IMR-90 (cell line): Measurements from ENCODE around the gene MX1. TPM values are rescaled to one million over a fixed set of nuclear protein-coding genes. Genes with fewer than 3 reads are reported as not detected.

Source experiments
- ATAC-seq: fragments of 200-7000 bp; cut with Tn5 transposase; 2 replicates; pipeline ENCODE4 v1.9.1; 2020; ENCODE audit warnings: low read depth, mild to moderate bottlenecking, moderate library complexity
- BruUV-seq: library from RNA; stranded (reverse); fragments of 400-500 nt; replicated peaks from 2 replicates; lab custom pipeline; 2021; lab: Mats Ljungman, UMichigan
- CTCF ChIA-PET: fragments of 300-600 bp; formaldehyde crosslinking; extraction: SDS; loops from one replicate; lab custom pipeline; 2021; ENCODE audit warnings: antibody characterized with exemption; lab: Yijun Ruan, JAX
- POLR2A ChIA-PET: fragments of 300-600 bp; sonication (Branson Sonifier 250); formaldehyde crosslinking; loops from one replicate; lab custom pipeline; 2022; ENCODE audit warnings: antibody characterized with exemption; ENCODE audit not compliant: unreplicated experiment; lab: Charles Lee
- DNase-seq: peaks from one replicate; pipeline ENCODE4 v3.0.0; 2013
- H2AFZ ChIP-seq: replicated peaks from 2 replicates; pipeline ENCODE3; 2013; ENCODE audit warnings: low read length, mild to moderate bottlenecking; ENCODE audit not compliant: poor library complexity
- H2AK5ac ChIP-seq: 2 replicates; pipeline ENCODE4 v1.6.1; 2013; ENCODE audit warnings: low read depth, low read length, inconsistent platforms
- H2AK9ac ChIP-seq: replicated peaks from 2 replicates; pipeline ENCODE3; 2013; ENCODE audit warnings: mild to moderate bottlenecking, low read depth, low read length, moderate library complexity; ENCODE audit not compliant: poor library complexity
- H2BK120ac ChIP-seq: 2 replicates; pipeline ENCODE4 v1.6.1; 2013; ENCODE audit warnings: low read depth, low read length, inconsistent platforms
- H2BK15ac ChIP-seq: 3 replicates; pipeline ENCODE4 v1.6.1; 2013; ENCODE audit warnings: low read depth, low read length, inconsistent platforms
- H2BK20ac ChIP-seq: 2 replicates; pipeline ENCODE4 v1.6.1; 2013; ENCODE audit warnings: low read depth, mild to moderate bottlenecking, inconsistent platforms, low read length, moderate library complexity
- H2BK5ac ChIP-seq: 2 replicates; pipeline ENCODE4 v1.6.1; 2013; ENCODE audit warnings: mild to moderate bottlenecking, low read depth, low read length, inconsistent platforms; ENCODE audit not compliant: poor library complexity, severe bottlenecking
- H3K14ac ChIP-seq: replicated peaks from 2 replicates; pipeline ENCODE4 v1.6.1; 2013; ENCODE audit warnings: low read depth, low read length, inconsistent platforms
- H3K18ac ChIP-seq: 2 replicates; pipeline ENCODE4 v1.6.1; 2013; ENCODE audit warnings: low read depth, low read length, control low read depth
- H3K23ac ChIP-seq: 2 replicates; pipeline ENCODE4 v1.6.1; 2013; ENCODE audit warnings: low read depth, low read length, inconsistent platforms
- H3K27ac ChIP-seq: 2 replicates; pipeline ENCODE4 v1.5.1; 2013; ENCODE audit warnings: mild to moderate bottlenecking, control low read depth, low read length; ENCODE audit not compliant: insufficient read depth
- H3K27me3 ChIP-seq: 2 replicates; pipeline ENCODE4 v1.6.1; 2013; ENCODE audit warnings: low read length; ENCODE audit not compliant: control insufficient read depth, insufficient read depth
- H3K36me3 ChIP-seq: 2 replicates; pipeline ENCODE4 v1.6.1; 2013; ENCODE audit warnings: low read length, mixed read lengths; ENCODE audit not compliant: control insufficient read depth, insufficient read depth
- H3K4ac ChIP-seq: 2 replicates; pipeline ENCODE4 v1.6.1; 2013; ENCODE audit warnings: low read depth, low read length, inconsistent platforms
- H3K4me1 ChIP-seq: 2 replicates; pipeline ENCODE4 v1.6.1; 2013; ENCODE audit warnings: low read length, mixed read lengths; ENCODE audit not compliant: control insufficient read depth, insufficient read depth
- H3K4me2 ChIP-seq: 2 replicates; pipeline ENCODE4 v1.6.1; 2013; ENCODE audit warnings: low read depth, mild to moderate bottlenecking, control low read depth, low read length, moderate library complexity
- H3K4me3 ChIP-seq: 2 replicates; pipeline ENCODE4 v1.5.1; 2013; ENCODE audit warnings: low read depth, mild to moderate bottlenecking, control low read depth, low read length, moderate library complexity; ENCODE audit not compliant: insufficient read depth
- H3K56ac ChIP-seq: 2 replicates; pipeline ENCODE4 v1.6.1; 2013; ENCODE audit warnings: low read length, inconsistent platforms; ENCODE audit not compliant: insufficient read depth; ENCODE audit errors: extremely low read depth
- H3K79me1 ChIP-seq, 2 experiments: 2 replicates each; pipeline ENCODE4 v1.6.1; 2013; ENCODE audit warnings: low read length in 2 of 2, inconsistent platforms in 1 of 2, low read depth in 1 of 2
- H3K9ac ChIP-seq: 2 replicates; pipeline ENCODE4 v1.6.1; 2013; ENCODE audit warnings: low read depth, low read length, control low read depth
- H3K9me1 ChIP-seq: 2 replicates; pipeline ENCODE4 v1.6.1; 2013; ENCODE audit warnings: low read length, inconsistent platforms; ENCODE audit not compliant: insufficient read depth
- H3K9me3 ChIP-seq: 2 replicates; pipeline ENCODE4 v1.6.1; 2013; ENCODE audit warnings: low read length; ENCODE audit not compliant: control insufficient read depth, insufficient read depth
- H4K20me1 ChIP-seq: 2 replicates; pipeline ENCODE4 v1.6.1; 2013; ENCODE audit warnings: low read length, inconsistent platforms; ENCODE audit not compliant: insufficient read depth
- H4K5ac ChIP-seq: 2 replicates; pipeline ENCODE4 v1.6.1; 2013; ENCODE audit warnings: mild to moderate bottlenecking, low read depth, low read length, control low read depth
- H4K8ac ChIP-seq, 2 experiments: 2 replicates each; pipeline ENCODE4 v1.6.1; 2013; ENCODE audit warnings: low read depth in 2 of 2, low read length in 2 of 2, control low read depth in 1 of 2, inconsistent platforms in 1 of 2
- H4K91ac ChIP-seq: 2 replicates; pipeline ENCODE4 v1.6.1; 2013; ENCODE audit warnings: low read depth, low read length, inconsistent platforms; ENCODE audit not compliant: insufficient read depth
- BHLHE40 ChIP-seq: fragments of 150-350 bp; IDR thresholded peaks from 2 replicates; pipeline ENCODE4 v1.6.1; 2016; ENCODE audit warnings: mild to moderate bottlenecking, low read depth, low read length
- CEBPB ChIP-seq: IDR thresholded peaks from 2 replicates; pipeline ENCODE4 v1.6.1; 2012; ENCODE audit warnings: low read depth, low read length, improper control_type of control experiment
- CHD1 ChIP-seq: IDR thresholded peaks from 2 replicates; pipeline ENCODE4 v1.6.1; 2012; ENCODE audit warnings: low read depth, low read length, improper control_type of control experiment
- CTCF ChIP-seq: conservative IDR thresholded peaks from 2 replicates; pipeline ENCODE4 v1.5.1; 2012; ENCODE audit warnings: mild to moderate bottlenecking, low read depth, low read length, improper control_type of control experiment
- ELK1 ChIP-seq: fragments of 150-350 bp; IDR thresholded peaks from 2 replicates; pipeline ENCODE4 v1.6.1; 2016; ENCODE audit warnings: low read depth, mild to moderate bottlenecking, low read length, moderate library complexity, borderline replicate concordance
- FOS ChIP-seq: fragments of 150-350 bp; IDR thresholded peaks from 2 replicates; pipeline ENCODE4 v1.6.1; 2016; ENCODE audit warnings: low read depth, low read length
- MAFK ChIP-seq: IDR thresholded peaks from 2 replicates; pipeline ENCODE4 v1.6.1; 2012; ENCODE audit warnings: low read depth, low read length, improper control_type of control experiment
- MAZ ChIP-seq: IDR thresholded peaks from 2 replicates; pipeline ENCODE4 v1.6.1; 2012; ENCODE audit warnings: low read depth, mild to moderate bottlenecking, low read length, improper control_type of control experiment, moderate library complexity, borderline replicate concordance
- MXI1 ChIP-seq: IDR thresholded peaks from 2 replicates; pipeline ENCODE4 v1.6.1; 2012; ENCODE audit warnings: low read depth, mild to moderate bottlenecking, low read length, moderate library complexity, borderline replicate concordance
- NFE2L2 ChIP-seq: fragments of 150-350 bp; IDR thresholded peaks from 2 replicates; pipeline ENCODE4 v1.6.1; 2016; ENCODE audit warnings: low read depth, mild to moderate bottlenecking, low read length
- POLR2A ChIP-seq: IDR thresholded peaks from 2 replicates; pipeline ENCODE4 v1.6.1; 2012; ENCODE audit warnings: mild to moderate bottlenecking, low read depth, low read length
- RAD21 ChIP-seq: IDR thresholded peaks from 2 replicates; pipeline ENCODE4 v1.6.1; 2012; ENCODE audit warnings: low read length, improper control_type of control experiment
- RCOR1 ChIP-seq: IDR thresholded peaks from 2 replicates; pipeline ENCODE4 v1.6.1; 2012; ENCODE audit warnings: mild to moderate bottlenecking, low read length, improper control_type of control experiment; ENCODE audit not compliant: insufficient replicate concordance
- RFX5 ChIP-seq: IDR thresholded peaks from 2 replicates; pipeline ENCODE4 v1.8.0; 2012; ENCODE audit warnings: low read depth, mild to moderate bottlenecking, low read length, moderate library complexity
- SMC3 ChIP-seq: fragments of 150-350 bp; IDR thresholded peaks from 2 replicates; pipeline ENCODE4 v1.6.1; 2016; ENCODE audit warnings: low read depth, mild to moderate bottlenecking, antibody characterized with exemption, low read length, moderate library complexity
- WGBS, 2 experiments: methylation state at CpG; one replicate each; pipeline versions ENCODE4 v1.1.5 to v1.1.7; 2013; ENCODE audit warnings: missing lambda C conversion rate in 2 of 2; ENCODE audit not compliant: insufficient read length in 1 of 2; ENCODE audit errors: extremely low coverage in 2 of 2; 5-methylcytosine and 5-hydroxymethylcytosine counted together
- dilution Hi-C: fragments of 300-500 bp; cut with HindIII; formaldehyde crosslinking; loops from one replicate; pipeline ENCODE4 v1.14.3; 2018; ENCODE audit warnings: low sequenced_read_pairs; ENCODE audit not compliant: unreplicated experiment
- in situ Hi-C: fragments of 300-500 bp; cut with MboI; formaldehyde crosslinking; loops from 3 replicates; pipeline ENCODE4 v1.14.3; 2019; ENCODE audit warnings: low sequenced_read_pairs, inconsistent platforms, mixed read lengths
- intact Hi-C: fragments of 100-400 bp; cut with micrococcal nuclease; formaldehyde crosslinking; loops from 2 replicates; pipeline ENCODE4 v1.10.0; 2022
- polyA plus RNA-seq, 3 experiments: library from polyadenylated mRNA; depleted of rRNA; stranded (reverse); fragments of >200 nt; gene quantifications; 2 replicates each; pipeline ENCODE4 v1.2.3, GENCODE V29; 2012; ENCODE audit warnings: low replicate concordance in 1 of 3
- total RNA-seq: library from RNA; depleted of rRNA; stranded (reverse); fragments of >200 nt; gene quantifications from 2 replicates; pipeline ENCODE4 v1.2.3, GENCODE V29; 2012
- TF ChIP-seq, protein P1 (sequence below): fragments of 150-350 bp; IDR thresholded peaks from 2 replicates; pipeline ENCODE4 v1.6.1; 2017; ENCODE audit warnings: mild to moderate bottlenecking, antibody characterized with exemption, low read length, low read depth

MX1 gene
- total and polyA plus RNA-seq, 2 of the 4 experiments (the other 2 are of a cell fraction), result 1.0 to 2.5 TPM

DNA sequence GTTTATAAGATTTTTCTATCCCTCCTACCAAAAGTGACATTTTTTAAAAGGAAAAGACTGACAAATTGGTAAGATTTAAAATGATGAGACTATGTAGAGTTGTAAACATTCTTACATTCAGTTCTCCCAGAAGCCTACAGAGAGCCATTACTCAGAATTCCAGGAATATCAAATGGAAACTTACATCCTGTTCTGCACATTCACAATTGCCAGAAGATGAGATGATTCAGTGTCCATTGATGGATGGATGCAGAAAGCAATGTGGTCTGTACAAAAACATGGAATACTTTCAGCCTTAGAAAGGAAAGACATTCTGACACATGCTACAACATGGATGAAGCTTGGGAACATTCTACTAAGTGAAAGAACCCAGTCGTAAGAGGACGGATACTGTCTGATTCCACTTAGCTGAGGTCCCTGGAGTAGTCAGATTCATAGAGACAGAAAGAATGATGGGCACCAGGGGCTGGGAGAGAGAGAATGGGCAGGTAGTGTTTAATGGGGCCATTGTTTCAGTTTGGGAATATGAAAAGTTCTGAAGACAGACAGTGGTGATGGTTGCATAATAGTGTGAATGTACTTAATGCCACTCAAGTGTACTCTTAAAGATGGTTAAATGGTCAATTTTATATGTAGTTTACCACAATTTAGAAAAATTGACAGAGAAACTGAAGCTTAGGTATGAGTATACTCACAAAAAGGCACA lies 16.6 kb downstream of the MX1 start:
- H3K4me1 ChIP-seq, result no peaks in the 10 kb centered on the region
- no peaks in the 10 kb centered on the region for H3K36me3 ChIP-seq
- H2AK9ac ChIP-seq, result no peak overlapping the region
- H4K8ac ChIP-seq, result no peak overlapping the region
- no peak overlapping the region for H3K27ac ChIP-seq
- no CpG with 5 or more reads among the region's 2 CpGs for WGBS, 2 experiments
- ATAC-seq, result no peak
- H3K18ac ChIP-seq, result no peak overlapping the region
- no peaks in the 10 kb centered on the region for H3K9me1 ChIP-seq
- H2BK5ac ChIP-seq, result no peak overlapping the region
- no peak overlapping the region for H2AK5ac ChIP-seq
- H3K27me3 ChIP-seq, result no peaks in the 10 kb centered on the region
- H3K9ac ChIP-seq, result no peak overlapping the region
- intact Hi-C loops (no loop called here), in situ Hi-C loops (no loop called here), dilution Hi-C loops (no loop called here)
- H2BK15ac ChIP-seq, result no peak overlapping the region
- ChIA-PET POLR2A (no interaction called here), CTCF (no interaction called here)
- H2BK20ac ChIP-seq, result no peak overlapping the region
- no peak overlapping the region for H4K91ac ChIP-seq
- H2BK120ac ChIP-seq, result no peak overlapping the region
- peak; percentile 36 for DNase-seq
- BruUV-seq, result no TSS peak
- no peaks in the 10 kb centered on the region for H3K9me3 ChIP-seq
- no peak overlapping the region for H2AFZ ChIP-seq
- no peaks in the 10 kb centered on the region for H3K79me1 ChIP-seq
- no peak overlapping the region for H3K4me2 ChIP-seq
- H3K4me3 ChIP-seq, result no peak overlapping the region
- H4K20me1 ChIP-seq, result no peaks in the 10 kb centered on the region; the same call in 1 of the 2 replicates
- H4K5ac ChIP-seq, result no peak overlapping the region
- H3K56ac ChIP-seq, result no peak overlapping the region
- TF ChIP-seq CHD1 (no peak), NFE2L2 (no peak), RCOR1 (no peak), CTCF (no peak), CEBPB (no peak), RFX5 (no peak), POLR2A (no peak), MAZ (no peak), ELK1 (no peak), SMC3 (no peak), MAFK (no peak), FOS (no peak), MXI1 (no peak), BHLHE40 (no peak), RAD21 (no peak)
- TF ChIP-seq, protein P1, sequence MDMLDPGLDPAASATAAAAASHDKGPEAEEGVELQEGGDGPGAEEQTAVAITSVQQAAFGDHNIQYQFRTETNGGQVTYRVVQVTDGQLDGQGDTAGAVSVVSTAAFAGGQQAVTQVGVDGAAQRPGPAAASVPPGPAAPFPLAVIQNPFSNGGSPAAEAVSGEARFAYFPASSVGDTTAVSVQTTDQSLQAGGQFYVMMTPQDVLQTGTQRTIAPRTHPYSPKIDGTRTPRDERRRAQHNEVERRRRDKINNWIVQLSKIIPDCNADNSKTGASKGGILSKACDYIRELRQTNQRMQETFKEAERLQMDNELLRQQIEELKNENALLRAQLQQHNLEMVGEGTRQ, result no peak
- no peak overlapping the region for H3K4ac ChIP-seq
- H3K23ac ChIP-seq, result no peak overlapping the region
- no peak overlapping the region for H3K14ac ChIP-seq
